ENCODE data around the gene CREB3.

Gene CREB3

GRCh38 chr9:35759795-35760194 lies 27.3 kb downstream of the CREB3 start:
- TF ChIP-seq PAX5 (IDR thresholded peaks at IDR 0.05; ENCODE audit: insufficient read depth, low read length, severe bottlenecking) (no peak), SPI1 (IDR thresholded peaks at IDR 0.05; ENCODE audit: low read depth, low read length) (no peak), POU2F2 (IDR thresholded peaks at IDR 0.05; ENCODE audit: low read depth, low read length) (no peak), POLR2A (IDR thresholded peaks at IDR 0.05; ENCODE audit: low read depth, low read length) (no peak), TAF1 (IDR thresholded peaks at IDR 0.05; ENCODE audit: low read depth, low read length) (no peak), POLR2AphosphoS5 (IDR thresholded peaks at IDR 0.05; ENCODE audit: low read depth, low read length) (no peak)
- FAIRE-seq (no peak), DNase-seq (ENCODE audit: insufficient read length, low spot score) (no peak)

- DNase-seq (ENCODE audit: insufficient read length, low spot score), result no peak
- TF ChIP-seq POLR2AphosphoS5 (IDR thresholded peaks at IDR 0.05; ENCODE audit: low read depth, low read length) (no peak), TAF1 (IDR thresholded peaks at IDR 0.05; ENCODE audit: low read depth, low read length) (no peak), SPI1 (IDR thresholded peaks at IDR 0.05; ENCODE audit: low read depth, low read length) (no peak), POLR2A (IDR thresholded peaks at IDR 0.05; ENCODE audit: low read depth, low read length) (no peak), PAX5 (IDR thresholded peaks at IDR 0.05; ENCODE audit: insufficient read depth, low read length, severe bottlenecking) (no peak), POU2F2 (IDR thresholded peaks at IDR 0.05; ENCODE audit: low read depth, low read length) (no peak)
- FAIRE-seq, result no peak
These were observed 28.2 kb downstream of the CREB3 start for GRCh38 chr9:35760651-35761050.

- FAIRE-seq (no peak), DNase-seq (ENCODE audit: insufficient read length, low spot score) (no peak)
- no peak for TF ChIP-seq POLR2A (IDR thresholded peaks at IDR 0.05; ENCODE audit: low read depth, low read length)
- TF ChIP-seq POLR2AphosphoS5 (IDR thresholded peaks at IDR 0.05; ENCODE audit: low read depth, low read length), result no peak
- no peak for TF ChIP-seq POU2F2 (IDR thresholded peaks at IDR 0.05; ENCODE audit: low read depth, low read length)
- no peak for TF ChIP-seq TAF1 (IDR thresholded peaks at IDR 0.05; ENCODE audit: low read depth, low read length)
- TF ChIP-seq PAX5 (IDR thresholded peaks at IDR 0.05; ENCODE audit: insufficient read depth, low read length, severe bottlenecking), result no peak
- no peak for TF ChIP-seq SPI1 (IDR thresholded peaks at IDR 0.05; ENCODE audit: low read depth, low read length)
These were observed 30.7 kb downstream of the CREB3 start for GRCh38 chr9:35763181-35763580.

- FAIRE-seq (no peak), DNase-seq (ENCODE audit: insufficient read length, low spot score) (no peak)
- TF ChIP-seq SPI1 (IDR thresholded peaks at IDR 0.05; ENCODE audit: low read depth, low read length) (0 out of 2 replicates have a peak, but pooled peaks have one; percentile 8), TAF1 (IDR thresholded peaks at IDR 0.05; ENCODE audit: low read depth, low read length) (no peak), PAX5 (IDR thresholded peaks at IDR 0.05; ENCODE audit: insufficient read depth, low read length, severe bottlenecking) (no peak)
These were observed 31.3 kb downstream of the CREB3 start for GRCh38 chr9:35763803-35764202.

GRCh38 chr9:35766997-35767396 lies 34.5 kb downstream of the CREB3 start:
- DNase-seq (ENCODE audit: insufficient read length, low spot score) (no peak), FAIRE-seq (no peak)
- TF ChIP-seq SPI1 (IDR thresholded peaks at IDR 0.05; ENCODE audit: low read depth, low read length) (no peak), POLR2A (IDR thresholded peaks at IDR 0.05; ENCODE audit: low read depth, low read length) (no peak), POLR2AphosphoS5 (IDR thresholded peaks at IDR 0.05; ENCODE audit: low read depth, low read length) (no peak), TAF1 (IDR thresholded peaks at IDR 0.05; ENCODE audit: low read depth, low read length) (no peak), PAX5 (IDR thresholded peaks at IDR 0.05; ENCODE audit: insufficient read depth, low read length, severe bottlenecking) (no peak), POU2F2 (IDR thresholded peaks at IDR 0.05; ENCODE audit: low read depth, low read length) (no peak)

- FAIRE-seq (no peak), DNase-seq (ENCODE audit: insufficient read length, low spot score) (no peak)
- TF ChIP-seq PAX5 (IDR thresholded peaks at IDR 0.05; ENCODE audit: insufficient read depth, low read length, severe bottlenecking) (no peak), TAF1 (IDR thresholded peaks at IDR 0.05; ENCODE audit: low read depth, low read length) (no peak), POLR2AphosphoS5 (IDR thresholded peaks at IDR 0.05; ENCODE audit: low read depth, low read length) (no peak), POLR2A (IDR thresholded peaks at IDR 0.05; ENCODE audit: low read depth, low read length) (no peak), POU2F2 (IDR thresholded peaks at IDR 0.05; ENCODE audit: low read depth, low read length) (no peak), SPI1 (IDR thresholded peaks at IDR 0.05; ENCODE audit: low read depth, low read length) (no peak)
These were observed 35.0 kb downstream of the CREB3 start for GRCh38 chr9:35767458-35767857.

- no peak for TF ChIP-seq POLR2AphosphoS5 (IDR thresholded peaks at IDR 0.05; ENCODE audit: low read depth, low read length)
- no peak for TF ChIP-seq POLR2A (IDR thresholded peaks at IDR 0.05; ENCODE audit: low read depth, low read length)
- no peak for TF ChIP-seq TAF1 (IDR thresholded peaks at IDR 0.05; ENCODE audit: low read depth, low read length)
- no peak for TF ChIP-seq PAX5 (IDR thresholded peaks at IDR 0.05; ENCODE audit: insufficient read depth, low read length, severe bottlenecking)
- TF ChIP-seq POU2F2 (IDR thresholded peaks at IDR 0.05; ENCODE audit: low read depth, low read length), result no peak
- DNase-seq (ENCODE audit: insufficient read length, low spot score) (no peak), FAIRE-seq (no peak)
These were observed 37.3 kb downstream of the CREB3 start for GRCh38 chr9:35769763-35770162.

- DNase-seq (ENCODE audit: insufficient read length, low spot score) (no peak), FAIRE-seq (no peak)
- TF ChIP-seq POLR2A (IDR thresholded peaks at IDR 0.05; ENCODE audit: low read depth, low read length) (no peak), POU2F2 (IDR thresholded peaks at IDR 0.05; ENCODE audit: low read depth, low read length) (no peak), PAX5 (IDR thresholded peaks at IDR 0.05; ENCODE audit: insufficient read depth, low read length, severe bottlenecking) (no peak), SPI1 (IDR thresholded peaks at IDR 0.05; ENCODE audit: low read depth, low read length) (no peak), POLR2AphosphoS5 (IDR thresholded peaks at IDR 0.05; ENCODE audit: low read depth, low read length) (no peak), TAF1 (IDR thresholded peaks at IDR 0.05; ENCODE audit: low read depth, low read length) (no peak)
These were observed 38.6 kb downstream of the CREB3 start for GRCh38 chr9:35771075-35771433.

GRCh38 chr9:35771534-35771933 lies 39.1 kb downstream of the CREB3 start:
- no peak for TF ChIP-seq POLR2A (IDR thresholded peaks at IDR 0.05; ENCODE audit: low read depth, low read length)
- TF ChIP-seq POU2F2 (IDR thresholded peaks at IDR 0.05; ENCODE audit: low read depth, low read length), result no peak
- TF ChIP-seq PAX5 (IDR thresholded peaks at IDR 0.05; ENCODE audit: insufficient read depth, low read length, severe bottlenecking), result no peak
- TF ChIP-seq TAF1 (IDR thresholded peaks at IDR 0.05; ENCODE audit: low read depth, low read length), result no peak
- no peak for TF ChIP-seq POLR2AphosphoS5 (IDR thresholded peaks at IDR 0.05; ENCODE audit: low read depth, low read length)
- no peak for TF ChIP-seq SPI1 (IDR thresholded peaks at IDR 0.05; ENCODE audit: low read depth, low read length)

GRCh38 chr9:35771943-35772342 lies 39.5 kb downstream of the CREB3 start:
- no peak for TF ChIP-seq TAF1 (IDR thresholded peaks at IDR 0.05; ENCODE audit: low read depth, low read length)
- TF ChIP-seq POU2F2 (IDR thresholded peaks at IDR 0.05; ENCODE audit: low read depth, low read length), result no peak
- TF ChIP-seq SPI1 (IDR thresholded peaks at IDR 0.05; ENCODE audit: low read depth, low read length), result no peak
- TF ChIP-seq POLR2A (IDR thresholded peaks at IDR 0.05; ENCODE audit: low read depth, low read length), result no peak
- no peak for TF ChIP-seq PAX5 (IDR thresholded peaks at IDR 0.05; ENCODE audit: insufficient read depth, low read length, severe bottlenecking)
- no peak for TF ChIP-seq POLR2AphosphoS5 (IDR thresholded peaks at IDR 0.05; ENCODE audit: low read depth, low read length)
- DNase-seq (ENCODE audit: insufficient read length, low spot score), result no peak
- no peak for FAIRE-seq

More at GRCh38 chr9:35771534-35771933, 39.1 kb downstream of the CREB3 start:
- FAIRE-seq, result no peak
- no peak for DNase-seq (ENCODE audit: insufficient read length, low spot score)

All from GM12891 (cell line).